Measurements from ENCODE around the gene DYNLT1. TPM values are rescaled to one million over a fixed set of nuclear protein-coding genes. Genes with fewer than 3 reads are reported as not detected.
"Not testable (repeated sequence)": the region's sequence is repeated elsewhere in the genome, so short reads cannot be mapped to it uniquely, and the experiment has no call there.

Gene DYNLT1
- total RNA-seq, 2 experiments from 2014 or later: 94.3 to 98.3 TPM

- no peak overlapping the region for H3K4me3 Mint-ChIP-seq
- TF ChIP-seq CTCF (IDR thresholded peaks at IDR 0.05): no peak
- ChIA-PET CTCF (interaction anchor here (0.8 to 5.3 kb wide), 11 partner anchors 10 to 447 kb away, joined by 3 to 55 read pairs (median 3); partner anchors contain the start of genes DYNLT1 and SYTL3), POLR2A (interaction anchor here (1.2 to 6.9 kb wide), 5 partner anchors 8 to 18 kb away, joined by 3 to 65 read pairs (median 3); partner anchors contain the start of genes DYNLT1 and SYTL3)
- H3K27ac Mint-ChIP-seq: no peak overlapping the region
- DNase-seq (no peak), ATAC-seq (no peak)
- H3K4me1 Mint-ChIP-seq (ENCODE audit: low read depth): peaks cover 46% of the 10 kb centered on the region
- intact Hi-C loops (cut with micrococcal nuclease): no loop called here
- no peaks in the 10 kb centered on the region for H3K9me3 Mint-ChIP-seq
- H3K36me3 Mint-ChIP-seq (ENCODE audit: low read depth): peaks cover 80% of the 10 kb centered on the region
- no peaks in the 10 kb centered on the region for H3K27me3 Mint-ChIP-seq
Observed at GRCh38 chr6:158661156-158661685, 16.7 kb upstream of the DYNLT1 start.

GRCh38 chr6:158660333-158660754 lies 15.8 kb upstream of the DYNLT1 start:
- H3K9me3 Mint-ChIP-seq: no peaks in the 10 kb centered on the region
- intact Hi-C loops (cut with micrococcal nuclease): no loop called here
- peaks cover 54% of the 10 kb centered on the region for H3K4me1 Mint-ChIP-seq (ENCODE audit: low read depth)
- peaks cover 81% of the 10 kb centered on the region for H3K36me3 Mint-ChIP-seq (ENCODE audit: low read depth)
- CTCF ChIA-PET: interaction anchor here (0.6 to 5.3 kb wide), 15 partner anchors 8 to 151 kb away, joined by 3 to 55 read pairs (median 5); partner anchors contain the start of genes DYNLT1 and SYTL3
- POLR2A ChIA-PET: interaction anchor here (0.6 to 6.9 kb wide), 8 partner anchors 9 to 245 kb away, joined by 3 to 65 read pairs (median 3); partner anchors contain the start of gene DYNLT1
- peak; percentile 74 for TF ChIP-seq CTCF (IDR thresholded peaks at IDR 0.05)
- H3K4me3 Mint-ChIP-seq: no peak overlapping the region
- DNase-seq (peak; percentile 58), ATAC-seq (peak; percentile 69)
- H3K27ac Mint-ChIP-seq: peak overlapping the region; percentile 11
- H3K27me3 Mint-ChIP-seq: no peaks in the 10 kb centered on the region

- H3K4me3 Mint-ChIP-seq; DNase-seq; H3K27ac Mint-ChIP-seq; H3K27me3 Mint-ChIP-seq; ATAC-seq; CTCF ChIA-PET; intact Hi-C loops (cut with micrococcal nuclease); H3K9me3 Mint-ChIP-seq: not testable (repeated sequence)
- Mint-ChIP-seq H3K36me3 (ENCODE audit: low read depth) (peaks cover 79% of the 10 kb centered on the region), H3K4me1 (ENCODE audit: low read depth) (peaks cover 66% of the 10 kb centered on the region)
- POLR2A ChIA-PET: interaction anchor here (1.3 kb wide), 1 partner anchor 12 kb away, joined by 3 read pairs; no protein-coding TSS in a partner anchor
Observed at GRCh38 chr6:158656986-158657385, 12.4 kb upstream of the DYNLT1 start.

- H3K27ac Mint-ChIP-seq: peak overlapping the region; percentile 98
- no peak for TF ChIP-seq CTCF (IDR thresholded peaks at IDR 0.05)
- peaks cover 65% of the 10 kb centered on the region for H3K4me1 Mint-ChIP-seq (ENCODE audit: low read depth)
- DNase-seq (no peak), ATAC-seq (no peak)
- H3K36me3 Mint-ChIP-seq (ENCODE audit: low read depth): peaks cover 81% of the 10 kb centered on the region
- POLR2A ChIA-PET: interaction anchor here (1.3 to 7.8 kb wide), 2 partner anchors 13 to 14 kb away, joined by 3 to 112 read pairs; partner anchors contain the start of gene DYNLT1
- intact Hi-C loops (cut with micrococcal nuclease): no loop called here
- CTCF ChIA-PET: interaction anchor here (0.8 to 1.2 kb wide), 3 partner anchors 35 to 441 kb away, joined by 3 to 7 read pairs (median 6); no protein-coding TSS in a partner anchor
- H3K27me3 Mint-ChIP-seq: peaks cover 2% of the 10 kb centered on the region
- peaks cover 6% of the 10 kb centered on the region for H3K9me3 Mint-ChIP-seq
- peak overlapping the region; percentile 83 for H3K4me3 Mint-ChIP-seq
Observed at GRCh38 chr6:158655569-158656450, 11.3 kb upstream of the DYNLT1 start.

GRCh38 chr6:158654960-158655489 lies 10.5 kb upstream of the DYNLT1 start:
- ATAC-seq (no peak), DNase-seq (no peak)
- peaks cover 78% of the 10 kb centered on the region for H3K36me3 Mint-ChIP-seq (ENCODE audit: low read depth)
- no peak for TF ChIP-seq CTCF (IDR thresholded peaks at IDR 0.05)
- H3K27me3 Mint-ChIP-seq: peaks cover 2% of the 10 kb centered on the region
- peak overlapping the region; percentile 83 for H3K4me3 Mint-ChIP-seq
- ChIA-PET CTCF (interaction anchor here (0.8 to 1.2 kb wide), 3 partner anchors 36 to 441 kb away, joined by 3 to 7 read pairs (median 6); no protein-coding TSS in a partner anchor), POLR2A (interaction anchor here (7.8 kb wide), 1 partner anchor 13 kb away, joined by 112 read pairs; the partner anchor contains the start of gene DYNLT1)
- peaks cover 59% of the 10 kb centered on the region for H3K4me1 Mint-ChIP-seq (ENCODE audit: low read depth)
- H3K9me3 Mint-ChIP-seq: peaks cover 7% of the 10 kb centered on the region
- H3K27ac Mint-ChIP-seq: peak overlapping the region; percentile 98
- intact Hi-C loops (cut with micrococcal nuclease): no loop called here
